NCI-H1105 treated with DMSO at 0.1 percent for 48 hours (cell line): Measurements from ENCODE around the gene RHOJ.

Source experiments
- DNase-seq: peaks from one replicate; lab custom pipeline; 2025; lab: John Stamatoyannopoulos, UW

Gene RHOJ

GRCh38 chr14:63205866-63206265 is 1.6 kb downstream of the RHOJ start:
- DNase-seq = no peak

GRCh38 chr14:63209160-63209559 is 4.9 kb downstream of the RHOJ start:
- DNase-seq = no peak

GRCh38 chr14:63210812-63211211 is 6.6 kb downstream of the RHOJ start:
- DNase-seq = no peak

GRCh38 chr14:63212209-63212608 is 8.0 kb downstream of the RHOJ start:
- no peak for DNase-seq

DNA sequence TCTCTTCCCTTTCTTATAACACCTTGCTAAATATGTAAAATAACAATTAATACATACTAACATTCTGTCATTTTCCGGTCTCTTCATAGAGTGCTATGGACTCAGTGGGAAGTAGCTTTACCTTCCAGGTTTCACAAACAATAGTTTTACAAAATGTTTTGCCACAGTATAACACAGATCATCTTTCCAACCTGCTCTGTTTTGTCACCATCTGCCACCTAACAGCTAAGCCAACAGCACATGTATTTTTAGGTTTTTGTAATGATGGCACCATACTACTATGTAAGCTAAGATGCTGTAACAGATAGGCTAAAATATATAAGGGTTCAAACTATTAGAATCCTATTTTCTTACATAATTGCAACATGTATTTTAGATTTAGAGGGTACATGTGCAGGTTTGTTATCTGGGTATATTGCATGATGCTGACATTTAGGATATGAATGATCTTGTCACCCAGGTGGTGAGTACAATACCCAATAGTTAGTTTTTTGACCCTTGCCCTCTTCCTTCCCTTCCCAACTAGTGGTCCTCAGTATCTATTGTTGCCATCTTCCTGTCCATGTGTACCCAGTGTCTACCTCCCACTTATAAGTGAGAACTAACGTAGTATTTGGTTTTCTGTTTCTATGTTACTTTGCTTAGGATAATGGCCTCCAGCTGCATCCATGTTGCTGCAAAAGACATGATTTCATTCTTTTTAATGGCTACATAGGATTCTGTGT is 8.7 kb downstream of the RHOJ start:
- no peak for DNase-seq

GRCh38 chr14:63214417-63215196 is 10.4 kb downstream of the RHOJ start:
- no peak for DNase-seq

- DNase-seq = no peak
These were observed 16.3 kb downstream of the RHOJ start for GRCh38 chr14:63220526-63220925.

GRCh38 chr14:63223596-63223995 is 19.4 kb downstream of the RHOJ start:
- DNase-seq = no peak

DNA sequence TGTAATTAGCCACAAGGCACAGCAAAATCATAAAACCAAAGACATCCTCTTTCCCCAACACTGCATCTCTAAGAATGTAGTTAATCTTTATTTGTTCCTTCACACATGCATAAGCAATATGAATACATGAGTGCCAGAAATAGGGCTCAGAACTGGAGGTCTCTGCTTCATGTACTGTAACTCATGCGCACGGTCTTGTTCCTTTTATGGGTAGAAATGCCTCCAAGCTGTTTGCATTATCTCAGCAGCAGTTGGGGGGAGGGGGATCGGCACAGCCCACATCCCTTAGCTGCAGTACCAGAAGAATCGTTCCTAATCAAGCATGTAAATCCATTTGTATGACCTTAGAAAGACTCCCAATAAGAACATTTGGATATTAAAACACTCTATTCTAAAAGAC is 20.0 kb downstream of the RHOJ start:
- DNase-seq = no peak

DNA sequence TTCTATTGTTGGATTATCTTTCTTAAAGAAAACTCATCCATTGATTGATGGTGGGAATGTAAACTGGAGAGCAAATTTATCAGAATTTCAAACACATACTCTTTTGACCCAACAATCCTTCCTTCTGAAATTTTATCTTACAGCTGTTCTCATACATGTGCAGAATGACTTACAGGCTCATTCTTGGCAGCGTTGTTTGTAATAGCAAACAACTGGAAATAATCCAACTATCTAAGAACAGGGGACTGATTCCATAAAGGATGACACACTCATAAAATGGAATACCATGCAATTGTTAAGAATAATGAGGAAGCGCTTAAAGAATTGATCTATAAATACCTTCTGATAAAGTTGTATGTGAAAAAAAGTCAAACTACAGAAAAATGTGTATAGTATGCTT is 24.0 kb downstream of the RHOJ start:
- no peak for DNase-seq

DNA sequence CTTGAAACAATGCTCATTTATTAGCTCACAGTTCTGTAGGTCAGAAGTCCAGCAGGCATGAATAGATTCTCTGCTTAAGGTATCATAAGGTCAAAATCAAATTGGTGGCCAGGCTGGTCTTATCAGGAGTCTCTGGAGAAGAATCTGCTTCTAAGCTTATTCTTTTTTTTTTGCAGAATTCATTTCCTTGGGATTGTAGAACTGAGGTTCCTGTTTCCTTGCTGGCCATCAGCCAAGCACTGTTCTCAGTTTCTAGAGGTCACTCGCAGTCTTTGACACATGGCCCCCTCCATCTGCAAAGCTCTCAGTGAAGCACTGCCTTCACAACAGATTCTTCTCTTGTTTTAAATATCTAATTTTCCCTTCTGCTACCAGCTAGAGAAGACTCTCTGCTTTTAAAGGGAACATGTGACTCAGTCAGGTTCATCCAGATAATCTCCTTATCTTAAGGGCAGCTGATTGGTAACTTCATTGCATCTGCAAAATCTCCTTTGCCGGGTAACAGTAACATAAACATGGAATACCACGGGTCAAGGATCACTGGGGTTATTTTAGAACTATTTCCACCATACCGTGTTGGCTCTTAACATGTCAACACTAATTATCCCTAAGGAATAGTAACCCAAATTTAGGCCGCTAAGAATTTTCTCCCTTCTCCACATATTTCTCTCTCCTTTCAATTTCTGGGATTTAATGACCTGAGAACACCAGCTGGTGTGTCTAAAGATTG is 25.3 kb downstream of the RHOJ start:
- DNase-seq = no peak

GRCh38 chr14:63231766-63232165 is 27.5 kb downstream of the RHOJ start:
- DNase-seq = no peak

DNA sequence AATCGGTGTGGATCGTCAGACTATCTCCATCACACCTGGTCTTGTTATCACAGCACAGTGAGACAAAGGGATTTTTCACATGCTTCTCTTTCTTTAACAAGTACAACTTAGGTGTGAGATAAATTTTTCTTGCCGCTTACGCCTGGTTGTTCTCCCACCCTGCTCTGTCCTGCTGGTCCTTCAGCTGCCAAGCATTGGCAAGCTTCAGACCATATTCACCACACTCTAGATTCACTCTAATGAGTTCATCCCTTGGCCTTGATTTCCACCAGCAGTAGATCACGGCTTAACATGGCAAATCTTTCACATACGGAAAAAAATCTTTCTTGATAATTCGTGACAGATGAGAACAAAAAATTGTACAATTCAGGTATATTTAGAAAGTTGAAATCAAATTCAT is 33.5 kb downstream of the RHOJ start:
- DNase-seq = no peak

- DNase-seq = no peak
These were observed 36.0 kb downstream of the RHOJ start for GRCh38 chr14:63240221-63240620.

GRCh38 chr14:63241096-63241495 is 36.9 kb downstream of the RHOJ start:
- no peak for DNase-seq

- no peak for DNase-seq
These were observed 39.4 kb downstream of the RHOJ start for GRCh38 chr14:63243646-63244045.

GRCh38 chr14:63245893-63246292 is 41.6 kb downstream of the RHOJ start:
- DNase-seq = no peak

DNA sequence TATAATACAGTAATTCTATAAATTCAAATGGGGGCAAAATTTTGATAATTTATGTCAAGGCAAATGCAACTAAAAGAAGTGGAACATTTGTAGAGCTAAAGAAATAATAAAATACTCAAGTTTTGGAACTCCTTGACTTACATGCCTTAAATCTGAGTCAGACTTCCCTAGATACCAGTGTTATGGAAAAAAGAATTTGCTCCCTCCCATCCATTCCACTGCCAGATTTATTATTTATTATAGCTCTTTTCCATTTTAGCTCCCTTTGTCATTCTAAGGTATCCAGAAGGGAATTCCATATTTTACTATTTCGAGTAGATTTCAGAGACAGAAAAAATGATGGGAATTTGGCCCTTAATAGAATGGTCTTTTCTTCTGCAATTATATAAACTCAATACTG is 44.0 kb downstream of the RHOJ start:
- DNase-seq = no peak

- no peak for DNase-seq
These were observed 44.8 kb downstream of the RHOJ start for GRCh38 chr14:63249092-63249491.

DNA sequence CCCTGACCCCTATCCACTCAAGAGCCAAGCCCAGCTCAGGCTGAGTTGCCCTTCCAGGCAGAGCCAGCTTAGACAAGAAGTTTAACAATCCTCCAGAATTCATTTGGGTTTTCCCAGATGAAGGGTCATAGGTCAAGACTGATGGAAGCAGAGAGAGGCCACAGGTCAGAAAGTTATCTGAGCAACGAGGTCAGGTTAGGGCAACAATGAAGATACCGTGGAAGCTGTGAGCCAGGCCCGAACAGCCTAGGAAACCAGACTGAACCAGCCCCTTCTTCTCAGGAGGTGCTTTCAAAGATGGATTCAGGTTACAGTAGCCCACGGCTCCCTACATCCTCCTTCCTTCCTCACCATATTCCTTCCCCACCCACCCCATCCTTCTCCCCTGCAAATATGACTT is 53.1 kb downstream of the RHOJ start:
- no peak for DNase-seq

DNA sequence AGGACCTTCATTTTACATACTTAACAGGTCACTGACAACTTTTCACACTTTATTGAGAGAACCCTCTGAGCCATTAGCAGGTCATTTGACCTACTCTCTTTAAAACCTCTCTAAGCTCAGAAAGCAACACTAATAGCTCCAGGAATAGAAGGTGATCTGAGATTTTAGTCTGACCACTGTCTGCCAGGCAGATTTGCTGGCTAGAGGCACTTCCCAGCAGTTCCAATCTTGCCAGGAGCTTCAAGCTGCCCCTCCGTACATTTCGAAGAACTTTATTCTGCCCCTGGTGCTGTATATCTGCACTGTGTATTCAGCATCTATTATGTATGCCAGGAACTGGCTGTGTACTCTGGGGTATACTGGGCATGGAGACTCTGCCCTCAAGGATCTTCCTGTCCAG is 58.2 kb downstream of the RHOJ start:
- DNase-seq = no peak

GRCh38 chr14:63266106-63266505 is 61.9 kb downstream of the RHOJ start:
- DNase-seq = no peak

DNA sequence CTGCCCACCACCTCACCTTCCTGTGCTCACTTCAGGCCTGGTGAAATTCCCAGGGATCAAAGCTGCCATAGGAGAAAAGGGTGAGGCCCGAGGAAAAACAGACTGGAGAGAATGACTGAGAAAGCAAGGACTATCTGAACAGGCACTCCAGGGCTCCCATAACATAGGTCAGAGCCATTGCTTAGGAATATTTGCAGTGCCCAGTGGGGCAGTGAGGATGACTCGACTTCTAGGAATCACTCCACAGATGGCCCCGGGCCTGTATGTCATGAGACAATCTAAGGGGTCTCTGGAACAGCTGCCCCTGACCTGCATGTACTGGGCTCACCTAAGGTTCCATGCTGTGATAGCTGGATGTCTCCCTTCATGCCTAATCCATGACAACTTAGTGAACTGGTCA is 62.9 kb downstream of the RHOJ start:
- DNase-seq = no peak
